GM12878 (cell line): ENCODE data around the gene MED13L.

Experiments used
- BCLAF1 ChIP-seq: fragments of 450-650 bp; IDR thresholded peaks from 2 replicates; pipeline ENCODE4 v1.6.1; 2017; ENCODE audit warnings: antibody characterized with exemption, mild to moderate bottlenecking, moderate library complexity
- CTCF ChIP-seq, 3 experiments: IDR thresholded peaks in 2 of 3; conservative IDR thresholded peaks in 1 of 3; 2 replicates each; pipeline ENCODE4 v1.5.1; 2011; ENCODE audit warnings: low read depth in 3 of 3, low read length in 3 of 3, mild to moderate bottlenecking in 3 of 3, control low read depth in 2 of 3, moderate library complexity in 2 of 3, inconsistent platforms in 1 of 3, mixed read lengths in 1 of 3; ENCODE audit not compliant: control insufficient read depth in 2 of 3, insufficient read depth in 1 of 3; ENCODE audit errors: extremely low read depth in 1 of 3
- POLR2A ChIP-seq: IDR thresholded peaks from 2 replicates; pipeline ENCODE4 v1.6.1; 2011; ENCODE audit warnings: low read depth, mild to moderate bottlenecking, low read length
- REST ChIP-seq: IDR thresholded peaks from 2 replicates; pipeline ENCODE4 v1.6.1; 2012; ENCODE audit warnings: mild to moderate bottlenecking, low read depth, low read length
- ZBTB33 ChIP-seq: fragments of 450-650 bp; IDR thresholded peaks from 2 replicates; pipeline ENCODE4 v1.6.1; 2017; ENCODE audit warnings: mild to moderate bottlenecking

GRCh38 chr12:116122628-116123027 is 154.9 kb downstream of the MED13L start:
- no peak for TF ChIP-seq ZBTB33
- no peak for TF ChIP-seq REST
- TF ChIP-seq POLR2A, result no peak
- TF ChIP-seq CTCF (IDR thresholded peaks at IDR 0.05 in 2 of 3, conservative IDR thresholded peaks at IDR 0.05 in 1 of 3; ENCODE audit: control insufficient read depth in 2 of 3, extremely low read depth in 1 of 3, insufficient read depth in 1 of 3, low read depth in 3 of 3, low read length in 3 of 3), result no peak
- no peak for TF ChIP-seq BCLAF1
